CD4-positive, alpha-beta T cell treated with Interleukin-2 at 100 ng/mL for 4 hours (primary cell): Measurements from ENCODE around the gene UNC5C.

ENCODE experiments used
- DNase-seq: peaks from one replicate; pipeline ENCODE4 v3.0.0-alpha.2; 2020; ENCODE audit warnings: low spot score

The UNC5C gene

GRCh38 chr4:95217197-95217596 lies 331.6 kb downstream of the UNC5C start:
- DNase-seq, result no peak

- DNase-seq, result no peak
Observed at GRCh38 chr4:95216636-95217035, 332.1 kb downstream of the UNC5C start.

DNA sequence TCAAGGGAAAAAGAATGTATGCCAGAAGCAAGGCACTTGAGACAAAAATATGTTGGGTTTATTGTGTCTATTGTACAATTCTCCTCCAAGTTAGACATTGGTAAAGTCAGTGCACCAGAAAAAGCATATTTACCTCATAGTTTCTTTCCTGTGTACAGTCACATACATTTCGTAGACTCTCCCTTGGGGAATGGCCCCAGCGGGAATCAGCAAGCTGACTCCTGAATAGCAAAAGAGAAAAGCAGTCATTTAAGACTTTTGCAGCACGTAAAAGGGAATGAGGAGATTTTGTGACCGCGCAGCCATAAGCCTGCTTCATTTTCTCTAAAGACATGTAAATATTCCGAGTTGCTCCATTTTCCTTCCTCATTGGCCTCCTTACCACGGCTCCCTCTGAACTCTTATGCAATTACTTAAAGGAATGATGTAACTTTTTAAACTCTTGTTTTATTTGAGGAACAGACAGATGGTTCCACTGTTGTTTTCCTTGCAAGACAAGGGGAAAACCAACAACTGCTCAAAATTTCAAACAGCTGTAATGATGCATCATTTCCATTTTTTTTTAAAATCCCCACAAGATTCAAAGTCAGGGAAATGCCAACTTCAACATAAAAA lies 332.7 kb downstream of the UNC5C start:
- DNase-seq, result no peak

GRCh38 chr4:95215043-95215442 lies 333.7 kb downstream of the UNC5C start:
- no peak for DNase-seq

GRCh38 chr4:95214408-95214807 lies 334.4 kb downstream of the UNC5C start:
- DNase-seq, result no peak

DNA sequence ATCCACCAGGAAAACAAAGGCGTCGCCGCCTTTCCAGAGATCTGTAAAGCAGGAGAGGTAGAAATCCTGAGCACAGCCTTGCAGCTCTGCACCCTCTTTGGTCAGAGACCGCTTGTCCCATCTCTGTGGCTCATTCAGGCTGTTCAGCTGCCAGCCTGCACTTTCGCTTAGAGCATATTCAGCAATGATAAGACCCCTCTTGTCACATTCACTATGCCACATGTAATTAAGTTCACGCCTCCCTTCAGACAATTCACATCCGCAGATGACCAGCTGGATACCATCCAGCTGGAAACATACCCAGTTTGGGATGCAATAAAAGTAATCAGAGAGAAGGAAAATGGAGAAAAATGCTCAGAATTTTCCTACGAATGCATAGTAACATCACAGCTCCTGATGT lies 335.4 kb downstream of the UNC5C start:
- no peak for DNase-seq

DNA sequence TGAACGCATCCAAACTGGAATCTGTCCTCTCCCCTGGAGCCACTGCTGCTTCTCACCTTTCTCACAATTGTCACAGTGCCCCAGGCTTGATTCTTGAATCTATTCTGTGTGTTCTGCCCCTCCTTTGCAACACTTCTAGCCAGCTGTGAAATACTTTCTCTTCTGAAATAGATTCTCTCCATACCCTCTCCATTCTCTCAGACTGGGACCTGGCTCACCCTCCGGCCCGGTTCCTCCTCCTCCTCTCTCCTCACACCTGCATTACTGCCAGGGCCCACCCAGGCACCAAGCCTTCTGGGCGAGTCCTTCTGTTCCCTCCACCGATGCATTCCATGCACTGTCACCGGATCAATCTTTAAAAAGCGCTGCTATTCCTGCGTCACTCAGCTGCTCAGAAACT lies 336.1 kb downstream of the UNC5C start:
- no peak for DNase-seq

GRCh38 chr4:95209927-95210326 lies 338.8 kb downstream of the UNC5C start:
- DNase-seq, result no peak

DNA sequence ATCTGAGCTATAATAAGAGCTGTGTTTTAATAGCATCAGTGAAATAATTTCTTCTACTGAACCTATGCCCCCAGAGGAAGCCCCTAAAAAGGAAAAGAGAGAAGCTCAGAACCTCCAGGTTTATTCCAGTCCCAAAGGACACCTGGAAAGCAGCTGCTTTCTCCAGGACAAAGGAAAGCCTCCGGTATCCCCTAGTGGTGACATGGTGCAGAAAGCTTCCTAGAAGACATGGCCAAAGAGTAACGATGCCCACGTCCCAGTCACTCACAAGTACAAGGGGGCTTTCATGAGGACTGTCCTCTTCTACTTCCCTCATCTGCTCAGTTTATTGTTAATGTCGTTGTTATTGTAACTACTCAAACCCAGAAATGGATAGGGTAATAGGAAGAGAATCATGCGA lies 343.9 kb downstream of the UNC5C start:
- no peak for DNase-seq

DNA sequence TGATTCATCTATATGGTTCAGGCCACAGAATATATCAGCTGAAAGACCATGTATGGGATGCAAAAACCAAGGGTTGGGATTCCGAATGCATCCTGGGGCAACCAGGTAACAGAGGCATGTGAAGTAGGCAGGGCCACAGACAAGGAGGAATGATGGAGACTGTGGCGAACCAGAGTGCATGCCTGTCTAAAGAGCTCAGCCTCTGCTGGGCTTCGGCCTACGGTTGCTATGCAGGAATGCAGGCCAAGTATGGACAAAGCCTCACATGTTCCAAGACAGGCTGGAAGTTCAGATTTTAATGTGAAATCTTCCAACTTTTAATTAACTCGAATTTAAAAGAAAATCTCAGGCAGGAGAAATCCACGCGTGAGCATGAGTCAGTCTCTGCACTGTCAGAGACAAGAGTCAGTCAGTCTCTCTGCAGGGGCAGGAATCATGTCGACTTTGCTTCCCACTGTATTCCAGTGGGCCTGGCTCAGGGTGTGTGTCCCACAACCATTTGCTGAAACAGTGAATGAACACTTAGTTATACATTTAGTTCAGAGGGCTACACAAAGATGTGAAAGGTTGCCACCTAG lies 344.4 kb downstream of the UNC5C start:
- DNase-seq, result no peak

GRCh38 chr4:95198961-95199360 lies 349.8 kb downstream of the UNC5C start:
- DNase-seq, result no peak

DNA sequence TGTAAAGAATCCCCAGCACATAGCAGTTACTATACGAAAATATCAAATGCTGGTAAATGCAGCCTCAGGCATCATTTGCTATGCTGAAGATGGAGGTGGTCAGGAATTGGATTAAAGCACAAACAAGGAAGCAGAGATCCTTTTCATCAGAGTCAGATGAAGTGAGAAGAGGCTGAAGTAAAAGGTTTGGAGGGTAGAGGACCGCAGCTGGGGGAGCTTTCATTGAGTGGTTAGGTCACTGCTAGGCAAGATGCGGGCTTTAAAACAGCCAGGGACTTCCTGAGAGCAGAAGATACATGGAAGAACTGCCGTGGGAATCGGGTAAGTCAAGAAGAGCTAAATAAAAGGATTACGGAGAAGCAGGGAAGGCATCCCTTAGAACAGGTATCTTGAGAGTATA lies 351.4 kb downstream of the UNC5C start:
- no peak for DNase-seq

DNA sequence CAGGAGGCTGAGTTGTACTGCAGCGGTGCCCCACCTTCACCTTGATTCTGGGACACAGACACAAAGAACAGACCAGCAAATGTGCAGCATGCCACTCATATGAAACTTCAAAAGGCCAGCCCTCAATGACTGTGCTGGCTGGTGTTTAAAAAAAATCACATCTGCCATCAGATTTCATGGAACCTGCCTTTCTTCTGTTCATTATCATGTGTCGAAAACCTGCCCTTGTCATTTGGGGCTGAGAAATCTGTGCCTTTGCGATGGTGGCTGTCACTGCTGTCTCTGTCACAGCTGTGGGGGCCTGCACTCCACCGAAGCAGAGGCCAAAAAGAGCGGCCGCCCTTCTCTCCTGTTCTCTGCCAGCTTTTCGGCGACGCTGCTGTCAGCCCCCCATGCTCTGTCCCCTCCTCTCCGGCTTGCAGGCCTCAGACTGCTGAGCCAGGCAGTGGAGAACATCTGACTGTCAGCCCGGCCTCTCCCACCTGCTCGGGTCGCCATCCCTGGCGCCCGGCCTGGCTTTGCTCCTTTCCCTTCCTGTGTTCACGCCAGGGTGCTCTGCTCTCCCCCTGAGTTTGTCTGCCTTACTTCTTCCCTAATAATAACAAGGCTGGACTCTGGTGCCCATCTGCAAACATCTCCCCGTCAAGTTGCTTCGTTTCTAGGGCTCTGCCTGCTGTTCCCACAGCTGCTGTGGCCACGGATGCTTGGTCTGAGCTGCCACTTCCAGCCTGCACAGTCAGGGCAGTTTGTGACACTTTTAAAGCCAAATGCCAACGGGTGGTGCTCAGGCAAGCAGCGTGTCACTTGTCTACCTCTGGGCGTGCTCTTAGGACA lies 355.2 kb downstream of the UNC5C start:
- DNase-seq, result no peak

- no peak for DNase-seq
Observed at GRCh38 chr4:95191537-95191936, 357.2 kb downstream of the UNC5C start.

DNA sequence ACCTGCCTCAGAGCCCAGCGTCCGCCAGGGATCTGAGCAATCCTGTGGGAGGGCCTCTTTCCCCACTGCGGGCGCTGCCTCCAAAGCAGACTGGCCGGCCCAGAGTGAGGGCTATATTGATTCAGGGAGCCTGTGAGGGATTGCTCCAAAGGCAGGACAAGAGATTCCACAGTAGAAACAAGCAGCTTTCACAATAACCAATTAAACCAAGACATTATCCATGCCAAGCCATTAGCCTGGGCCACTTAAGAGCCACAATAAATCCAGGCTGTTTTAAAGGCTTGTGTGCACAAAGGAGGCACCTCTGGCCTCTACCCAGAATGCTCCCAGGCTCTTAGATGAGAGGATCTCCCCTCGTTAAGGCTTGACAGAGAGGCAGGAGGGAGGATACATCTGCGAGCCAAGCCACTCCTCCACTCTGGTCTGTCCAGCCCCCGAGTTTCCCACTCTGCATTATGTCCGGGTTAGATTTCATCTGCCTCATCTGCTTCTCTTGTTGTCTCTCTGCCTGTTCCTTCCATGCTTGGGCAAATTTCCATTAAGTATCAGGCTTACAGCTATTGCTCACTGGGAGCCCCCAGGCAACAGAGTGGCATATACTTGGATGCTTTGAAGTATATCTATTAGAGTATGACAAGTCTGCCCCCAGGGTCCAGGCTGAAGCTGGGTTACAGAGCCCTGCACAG lies 357.9 kb downstream of the UNC5C start:
- no peak for DNase-seq

DNA sequence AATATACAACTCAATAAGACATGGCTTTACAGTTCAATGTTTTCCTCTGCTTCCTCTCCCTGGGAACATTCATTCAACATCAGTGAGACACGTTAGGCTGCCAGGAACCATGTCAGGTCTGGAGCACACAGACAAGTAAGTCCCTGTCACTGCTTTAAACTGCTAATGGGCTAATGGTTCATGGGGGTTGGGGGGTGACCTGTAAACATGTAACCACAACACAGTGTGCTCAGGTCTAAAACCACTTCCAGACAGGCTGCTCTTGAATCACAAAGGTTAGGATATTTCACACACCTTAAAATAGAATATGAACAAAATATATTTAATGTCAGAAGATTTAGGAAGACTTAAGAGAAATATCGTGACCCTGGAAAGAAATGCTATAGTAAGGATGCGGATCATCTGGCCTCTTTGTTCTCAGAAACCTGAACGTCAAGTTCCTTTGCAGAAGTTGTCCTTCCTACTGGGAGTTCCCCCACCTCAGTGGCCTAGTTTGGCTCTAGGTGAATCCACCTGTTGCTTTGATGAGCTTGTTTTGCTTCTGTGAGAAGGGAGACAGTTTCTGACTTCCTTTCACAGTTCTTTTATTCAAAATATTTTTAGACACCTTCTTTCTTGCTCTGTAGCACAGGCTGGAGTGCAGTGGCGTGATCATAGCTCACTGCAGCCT lies 359.9 kb downstream of the UNC5C start:
- peak; percentile 9 for DNase-seq

DNA sequence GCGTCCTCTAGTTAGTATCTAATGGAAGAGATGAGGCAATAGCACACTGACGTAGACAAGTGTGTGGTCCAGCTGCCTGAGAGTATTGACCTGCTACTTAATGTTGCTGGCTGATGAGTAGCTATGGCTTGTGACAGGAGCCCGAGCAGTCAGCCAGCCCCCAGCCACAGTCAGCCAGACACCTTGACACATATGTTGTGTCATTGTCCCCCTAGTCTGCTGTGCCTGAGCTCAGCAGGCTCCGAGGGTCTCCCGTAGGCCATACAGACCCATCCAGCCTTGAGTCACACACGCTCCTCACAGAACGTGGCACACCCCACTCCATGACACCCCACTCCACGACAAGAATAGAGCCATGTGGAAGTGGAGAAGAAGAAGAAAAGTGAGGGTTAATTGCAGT lies 362.1 kb downstream of the UNC5C start:
- DNase-seq, result no peak

DNA sequence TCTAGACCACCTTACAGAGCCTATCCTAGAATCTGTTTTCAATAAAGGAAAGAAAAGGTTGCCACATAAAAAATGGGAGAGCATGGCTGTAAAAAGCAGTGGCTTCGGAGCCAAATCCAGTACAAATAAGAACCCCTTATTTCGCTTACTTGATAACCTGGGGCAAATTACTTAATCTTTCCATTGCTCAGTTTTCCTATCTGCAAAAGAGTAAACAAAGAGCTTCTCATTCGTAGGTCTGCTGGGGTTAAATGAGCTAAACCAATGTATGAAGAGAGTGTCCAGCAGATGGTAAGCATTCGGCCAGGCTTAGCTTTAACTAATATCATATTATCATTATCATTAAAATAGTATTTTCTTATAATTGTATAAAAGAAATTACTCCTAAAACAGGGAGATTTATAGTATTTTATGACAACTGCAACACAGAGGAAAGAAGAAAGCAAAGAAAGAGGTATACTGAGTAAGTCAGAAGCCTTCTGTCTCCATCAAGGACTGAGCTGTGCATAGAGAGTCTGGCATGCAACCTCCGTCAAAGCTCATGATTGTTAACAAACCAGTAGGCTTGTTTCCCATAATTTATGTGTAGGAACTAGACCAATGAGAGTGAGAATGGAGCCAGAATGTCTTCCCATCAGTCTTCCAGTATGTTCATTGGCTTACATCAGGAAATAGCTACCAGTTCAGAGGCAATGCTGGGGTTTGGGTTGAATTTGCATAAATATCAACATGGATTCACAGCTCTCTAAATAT lies 364.9 kb downstream of the UNC5C start:
- DNase-seq, result no peak

DNA sequence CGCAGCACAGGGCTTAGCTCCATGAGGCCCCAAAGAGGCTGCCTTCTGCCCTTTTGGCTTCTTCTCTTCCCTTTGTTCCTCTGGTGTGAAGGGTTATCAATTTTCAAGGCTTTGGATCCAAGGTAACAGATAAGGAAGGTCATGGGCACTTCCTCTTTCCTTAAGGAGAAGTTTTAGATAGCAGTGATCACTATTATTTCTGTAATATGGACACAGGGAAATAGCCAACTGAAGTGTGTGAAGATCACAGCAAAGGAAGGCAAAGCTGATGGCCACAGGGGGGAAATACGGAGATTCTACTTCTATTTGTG lies 366.8 kb downstream of the UNC5C start:
- DNase-seq, result no peak

- DNase-seq, result peak; percentile 26
Observed at GRCh38 chr4:95181243-95181995, 367.4 kb downstream of the UNC5C start.
